Mesendoderm (in vitro differentiated cells): ENCODE measurements around the gene OR2L3. TPM values are rescaled to one million over a fixed set of nuclear protein-coding genes. Genes with fewer than 3 reads are reported as not detected.

Experiments used
- DNase-seq: peaks from one replicate; pipeline ENCODE4 v3.0.0; 2013
- H2AK5ac ChIP-seq: 2 replicates; pipeline ENCODE4 v1.6.1; 2013; ENCODE audit warnings: low read length, inconsistent platforms
- H2BK120ac ChIP-seq: 2 replicates; pipeline ENCODE4 v1.6.1; 2013; ENCODE audit warnings: low read depth, mild to moderate bottlenecking, low read length, moderate library complexity, mixed read lengths
- H2BK15ac ChIP-seq: replicated peaks from 2 replicates; pipeline ENCODE4 v1.6.1; 2013; ENCODE audit warnings: low read depth, mild to moderate bottlenecking, moderate library complexity
- H2BK5ac ChIP-seq: 2 replicates; pipeline ENCODE4 v1.6.1; 2013; ENCODE audit warnings: low read length, inconsistent platforms
- H3K18ac ChIP-seq: 2 replicates; pipeline ENCODE4 v1.6.1; 2013; ENCODE audit warnings: mild to moderate bottlenecking, low read length, mixed read lengths
- H3K23ac ChIP-seq: one replicate; pipeline ENCODE4 v1.6.1; 2013; ENCODE audit warnings: low read length
- H3K27ac ChIP-seq: 2 replicates; pipeline ENCODE4 v1.5.1; 2013; ENCODE audit warnings: low read depth, mild to moderate bottlenecking, inconsistent platforms, low read length, moderate library complexity
- H3K27me3 ChIP-seq: 2 replicates; pipeline ENCODE4 v1.6.1; 2013; ENCODE audit warnings: low read length, control low read depth, mild to moderate bottlenecking, inconsistent platforms; ENCODE audit not compliant: insufficient read depth, poor library complexity
- H3K36me3 ChIP-seq: 2 replicates; pipeline ENCODE4 v1.6.1; 2013; ENCODE audit warnings: low read length, inconsistent platforms; ENCODE audit not compliant: control insufficient read depth, insufficient read depth
- H3K4ac ChIP-seq: one replicate; pipeline ENCODE4 v1.6.1; 2013; ENCODE audit warnings: low read depth, mild to moderate bottlenecking, low read length, moderate library complexity
- H3K4me1 ChIP-seq: 2 replicates; pipeline ENCODE4 v1.6.1; 2013; ENCODE audit warnings: low read depth, low read length, inconsistent platforms; ENCODE audit not compliant: control insufficient read depth
- H3K4me2 ChIP-seq: 2 replicates; pipeline ENCODE4 v1.6.1; 2013; ENCODE audit warnings: low read length
- H3K4me3 ChIP-seq: 2 replicates; pipeline ENCODE4 v1.5.1; 2013; ENCODE audit warnings: mild to moderate bottlenecking, low read length
- H3K56ac ChIP-seq: one replicate; pipeline ENCODE4 v1.6.1; 2013; ENCODE audit warnings: low read length
- H3K79me1 ChIP-seq: 2 replicates; pipeline ENCODE4 v1.6.1; 2013; ENCODE audit warnings: low read length, inconsistent platforms
- H3K79me2 ChIP-seq: 2 replicates; pipeline ENCODE4 v1.6.1; 2013; ENCODE audit warnings: mild to moderate bottlenecking, low read length; ENCODE audit not compliant: control insufficient read depth, insufficient read depth
- H3K9ac ChIP-seq: 2 replicates; pipeline ENCODE4 v1.6.1; 2013; ENCODE audit warnings: low read length, inconsistent platforms
- H4K5ac ChIP-seq: one replicate; pipeline ENCODE4 v1.6.1; 2013; ENCODE audit warnings: low read length
- H4K8ac ChIP-seq: one replicate; pipeline ENCODE4 v1.6.1; 2013; ENCODE audit warnings: low read depth, mild to moderate bottlenecking, control low read depth, low read length, moderate library complexity
- WGBS: extraction: QIAGEN DNeasy Blood & Tissue Kit; methylation state at CpG from one replicate; pipeline ENCODE4 v1.1.7; 2013; ENCODE audit warnings: low lambda C conversion rate, missing lambda C conversion rate; ENCODE audit not compliant: insufficient coverage; ENCODE audit errors: extremely low coverage; 5-methylcytosine and 5-hydroxymethylcytosine counted together
- polyA plus RNA-seq, 2 experiments: library from polyadenylated mRNA; stranded (reverse); fragments of 200-250 nt; gene quantifications; one replicate each; pipeline ENCODE4 v1.2.3, GENCODE V29; 2013

Gene OR2L3
- polyA plus RNA-seq (2013, experiment 1 of 2): not detected
- polyA plus RNA-seq (2013, experiment 2 of 2): not detected

- H2BK15ac ChIP-seq: no peak within 1 kb of the TSS
- H3K79me2 ChIP-seq: no peaks in the 10 kb centered on the region
- H3K79me1 ChIP-seq: no peaks in the 10 kb centered on the region
- H2BK5ac ChIP-seq: no peak within 1 kb of the TSS
- H3K27me3 ChIP-seq: no peaks in the 10 kb centered on the region
- no peak within 1 kb of the TSS for H4K5ac ChIP-seq
- H3K4me1 ChIP-seq: no peaks in the 10 kb centered on the region
- H3K36me3 ChIP-seq: no peaks in the 10 kb centered on the region
- H3K4me2 ChIP-seq: no peak within 1 kb of the TSS
- H3K9ac ChIP-seq: no peak within 1 kb of the TSS
- DNase-seq: no peak
- H3K4me3 ChIP-seq: no peak within 1 kb of the TSS
- no CpG with 5 or more reads among the region's 2 CpGs for WGBS
- no peak within 1 kb of the TSS for H2AK5ac ChIP-seq
- H3K4ac ChIP-seq: no peak within 1 kb of the TSS
- H3K18ac ChIP-seq: no peak within 1 kb of the TSS
- no peak within 1 kb of the TSS for H3K27ac ChIP-seq
- no peak within 1 kb of the TSS for H3K56ac ChIP-seq
- H2BK120ac ChIP-seq: no peak within 1 kb of the TSS
- H3K23ac ChIP-seq: no peak within 1 kb of the TSS
- H4K8ac ChIP-seq: no peak within 1 kb of the TSS
Measured at GRCh38 chr1:248046536-248046935, at the start of gene OR2L3. OR2L3 (plus strand) TSS chr1:248046836; CDS start chr1:248060682, 13,846 bp downstream.

GRCh38 chr1:247998811-247999210 lies 47.8 kb upstream of the OR2L3 start:
- WGBS: no CpG with 5 or more reads among the region's 2 CpGs
- Histone ChIP-seq H2BK120ac (no peak overlapping the region), H4K8ac (no peak overlapping the region), H3K9ac (no peak overlapping the region), H3K56ac (no peak overlapping the region), H2BK15ac (no peak overlapping the region), H3K27me3 (no peaks in the 10 kb centered on the region), H3K79me2 (no peaks in the 10 kb centered on the region), H4K5ac (no peak overlapping the region), H2BK5ac (no peak overlapping the region), H3K79me1 (no peaks in the 10 kb centered on the region), H3K4me2 (no peak overlapping the region), H3K36me3 (no peaks in the 10 kb centered on the region), H3K4ac (no peak overlapping the region), H3K18ac (no peak overlapping the region), H3K4me1 (no peaks in the 10 kb centered on the region), H3K27ac (no peak overlapping the region), H3K23ac (no peak overlapping the region), H2AK5ac (no peak overlapping the region), H3K4me3 (no peak overlapping the region)
- no peak for DNase-seq

- Histone ChIP-seq H3K79me2 (no peaks in the 10 kb centered on the region), H3K27me3 (no peaks in the 10 kb centered on the region), H3K79me1 (no peaks in the 10 kb centered on the region), H3K23ac (no peak overlapping the region), H3K4me2 (no peak overlapping the region), H4K8ac (no peak overlapping the region), H3K27ac (no peak overlapping the region), H3K4me3 (no peak overlapping the region), H3K56ac (no peak overlapping the region), H2AK5ac (no peak overlapping the region), H3K36me3 (no peaks in the 10 kb centered on the region), H2BK5ac (no peak overlapping the region), H2BK120ac (no peak overlapping the region), H4K5ac (no peak overlapping the region), H3K18ac (no peak overlapping the region), H3K4me1 (no peaks in the 10 kb centered on the region), H3K9ac (no peak overlapping the region), H2BK15ac (no peak overlapping the region), H3K4ac (no peak overlapping the region)
- WGBS: no CpG with 5 or more reads among the region's 1 CpG
- no peak for DNase-seq
Measured at GRCh38 chr1:248000169-248000568, 46.5 kb upstream of the OR2L3 start.

- Histone ChIP-seq H2BK5ac (no peak overlapping the region), H3K79me1 (no peaks in the 10 kb centered on the region), H4K8ac (no peak overlapping the region), H3K4me3 (no peak overlapping the region), H3K18ac (no peak overlapping the region), H3K4me2 (no peak overlapping the region), H3K4me1 (no peaks in the 10 kb centered on the region), H3K56ac (no peak overlapping the region), H4K5ac (no peak overlapping the region), H2BK120ac (no peak overlapping the region), H2BK15ac (no peak overlapping the region), H3K23ac (no peak overlapping the region), H3K36me3 (no peaks in the 10 kb centered on the region), H3K4ac (no peak overlapping the region), H3K9ac (no peak overlapping the region), H2AK5ac (no peak overlapping the region), H3K79me2 (no peaks in the 10 kb centered on the region), H3K27ac (no peak overlapping the region), H3K27me3 (no peaks in the 10 kb centered on the region)
- WGBS: no CpG with 5 or more reads among the region's 1 CpG
- no peak for DNase-seq
Measured at GRCh38 chr1:248007778-248008177, 38.9 kb upstream of the OR2L3 start.

GRCh38 chr1:248009681-248010080 lies 37.0 kb upstream of the OR2L3 start:
- Histone ChIP-seq H2AK5ac (no peak overlapping the region), H4K8ac (no peak overlapping the region), H2BK15ac (no peak overlapping the region), H3K18ac (no peak overlapping the region), H3K9ac (no peak overlapping the region), H3K27me3 (no peaks in the 10 kb centered on the region), H3K56ac (no peak overlapping the region), H3K4me1 (no peaks in the 10 kb centered on the region), H3K4me3 (no peak overlapping the region), H3K36me3 (no peaks in the 10 kb centered on the region), H3K23ac (no peak overlapping the region), H2BK120ac (no peak overlapping the region), H2BK5ac (no peak overlapping the region), H3K79me2 (no peaks in the 10 kb centered on the region), H3K79me1 (no peaks in the 10 kb centered on the region), H3K27ac (no peak overlapping the region), H3K4ac (no peak overlapping the region), H4K5ac (no peak overlapping the region), H3K4me2 (no peak overlapping the region)
- WGBS: no CpG with 5 or more reads among the region's 3 CpGs
- no peak for DNase-seq

GRCh38 chr1:248013229-248013710 lies 33.4 kb upstream of the OR2L3 start, which contains the start of gene OR2L5:
OR2L5 (plus strand) TSS chr1:248013660; CDS start chr1:248021948, 8,288 bp downstream.
- DNase-seq: no peak

More at GRCh38 chr1:248013229-248013710, 33.4 kb upstream of the OR2L3 start, which contains the start of gene OR2L5:
- H3K23ac ChIP-seq: no peak within 1 kb of the TSS
- H3K27me3 ChIP-seq: no peaks in the 10 kb centered on the region
- no peak within 1 kb of the TSS for H4K8ac ChIP-seq
- no peak within 1 kb of the TSS for H3K4me3 ChIP-seq
- no peak within 1 kb of the TSS for H4K5ac ChIP-seq
- no peak within 1 kb of the TSS for H2AK5ac ChIP-seq
- H3K18ac ChIP-seq: no peak within 1 kb of the TSS
- no peak within 1 kb of the TSS for H3K27ac ChIP-seq
- H3K79me1 ChIP-seq: no peaks in the 10 kb centered on the region
- H3K4me1 ChIP-seq: no peaks in the 10 kb centered on the region
- H2BK120ac ChIP-seq: no peak within 1 kb of the TSS
- no peak within 1 kb of the TSS for H3K4ac ChIP-seq
- no peaks in the 10 kb centered on the region for H3K36me3 ChIP-seq
- no peaks in the 10 kb centered on the region for H3K79me2 ChIP-seq
- H3K9ac ChIP-seq: no peak within 1 kb of the TSS
- H2BK15ac ChIP-seq: no peak within 1 kb of the TSS
- no peak within 1 kb of the TSS for H3K56ac ChIP-seq
- no CpG with 5 or more reads among the region's 2 CpGs for WGBS
- H3K4me2 ChIP-seq: no peak within 1 kb of the TSS
- no peak within 1 kb of the TSS for H2BK5ac ChIP-seq
